Measurements from ENCODE around the gene RYR3. TPM values are rescaled to one million over a fixed set of nuclear protein-coding genes. Genes with fewer than 3 reads are reported as not detected.

Gene RYR3
- total RNA-seq, 1 donor = not detected

DNA sequence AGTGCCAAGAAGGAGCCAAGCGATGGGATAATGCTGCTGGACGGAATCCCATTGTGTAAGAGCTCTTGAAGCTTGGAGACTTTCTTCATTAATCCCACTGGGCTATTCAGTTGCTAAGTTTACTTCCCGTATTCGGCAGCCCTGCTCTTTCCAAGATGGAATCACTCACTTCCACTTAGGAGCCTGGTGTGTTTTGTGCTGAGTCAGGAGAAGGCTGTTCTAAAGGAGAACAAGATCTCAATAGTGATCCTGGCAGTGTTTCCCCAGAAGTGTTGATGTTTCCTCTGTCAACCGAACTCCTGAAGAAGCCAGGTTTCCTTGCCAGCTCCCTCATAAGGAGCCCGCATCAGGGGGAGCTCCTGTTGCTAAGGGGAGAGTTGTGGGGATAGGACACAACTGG lies 387.4 kb downstream of the RYR3 start:
- no peak for DNase-seq (ENCODE audit: low read depth)
- no peak overlapping the region for H3K4me3 ChIP-seq (ENCODE audit: low read depth, low read length)
- TF ChIP-seq, protein P1, sequence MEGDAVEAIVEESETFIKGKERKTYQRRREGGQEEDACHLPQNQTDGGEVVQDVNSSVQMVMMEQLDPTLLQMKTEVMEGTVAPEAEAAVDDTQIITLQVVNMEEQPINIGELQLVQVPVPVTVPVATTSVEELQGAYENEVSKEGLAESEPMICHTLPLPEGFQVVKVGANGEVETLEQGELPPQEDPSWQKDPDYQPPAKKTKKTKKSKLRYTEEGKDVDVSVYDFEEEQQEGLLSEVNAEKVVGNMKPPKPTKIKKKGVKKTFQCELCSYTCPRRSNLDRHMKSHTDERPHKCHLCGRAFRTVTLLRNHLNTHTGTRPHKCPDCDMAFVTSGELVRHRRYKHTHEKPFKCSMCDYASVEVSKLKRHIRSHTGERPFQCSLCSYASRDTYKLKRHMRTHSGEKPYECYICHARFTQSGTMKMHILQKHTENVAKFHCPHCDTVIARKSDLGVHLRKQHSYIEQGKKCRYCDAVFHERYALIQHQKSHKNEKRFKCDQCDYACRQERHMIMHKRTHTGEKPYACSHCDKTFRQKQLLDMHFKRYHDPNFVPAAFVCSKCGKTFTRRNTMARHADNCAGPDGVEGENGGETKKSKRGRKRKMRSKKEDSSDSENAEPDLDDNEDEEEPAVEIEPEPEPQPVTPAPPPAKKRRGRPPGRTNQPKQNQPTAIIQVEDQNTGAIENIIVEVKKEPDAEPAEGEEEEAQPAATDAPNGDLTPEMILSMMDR (IDR thresholded peaks at IDR 0.05; ENCODE audit: insufficient read depth, low read depth, low read length) = no peak

DNA sequence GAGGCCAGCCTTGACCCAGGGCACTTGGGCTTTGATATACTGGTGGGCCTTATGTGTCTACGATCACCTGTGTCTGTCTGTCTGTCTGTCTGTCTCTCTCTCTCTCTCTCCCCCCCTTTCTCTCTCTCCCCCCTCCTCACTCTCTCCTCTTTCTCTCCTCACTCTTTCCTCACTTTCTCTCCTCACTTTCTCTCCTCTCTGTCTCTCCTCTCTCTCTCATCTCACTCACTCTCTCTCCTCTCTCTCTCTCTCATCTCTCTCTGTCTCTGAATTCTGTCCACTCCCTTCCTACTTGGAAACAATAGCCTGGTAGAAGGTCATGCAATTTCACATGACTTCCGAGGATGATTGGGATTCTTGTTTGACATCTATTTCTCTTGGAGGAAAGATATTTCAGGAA lies 388.4 kb downstream of the RYR3 start:
- no peak for DNase-seq (ENCODE audit: low read depth)
- TF ChIP-seq, protein P1 (IDR thresholded peaks at IDR 0.05; ENCODE audit: insufficient read depth, low read depth, low read length) = no peak

DNA sequence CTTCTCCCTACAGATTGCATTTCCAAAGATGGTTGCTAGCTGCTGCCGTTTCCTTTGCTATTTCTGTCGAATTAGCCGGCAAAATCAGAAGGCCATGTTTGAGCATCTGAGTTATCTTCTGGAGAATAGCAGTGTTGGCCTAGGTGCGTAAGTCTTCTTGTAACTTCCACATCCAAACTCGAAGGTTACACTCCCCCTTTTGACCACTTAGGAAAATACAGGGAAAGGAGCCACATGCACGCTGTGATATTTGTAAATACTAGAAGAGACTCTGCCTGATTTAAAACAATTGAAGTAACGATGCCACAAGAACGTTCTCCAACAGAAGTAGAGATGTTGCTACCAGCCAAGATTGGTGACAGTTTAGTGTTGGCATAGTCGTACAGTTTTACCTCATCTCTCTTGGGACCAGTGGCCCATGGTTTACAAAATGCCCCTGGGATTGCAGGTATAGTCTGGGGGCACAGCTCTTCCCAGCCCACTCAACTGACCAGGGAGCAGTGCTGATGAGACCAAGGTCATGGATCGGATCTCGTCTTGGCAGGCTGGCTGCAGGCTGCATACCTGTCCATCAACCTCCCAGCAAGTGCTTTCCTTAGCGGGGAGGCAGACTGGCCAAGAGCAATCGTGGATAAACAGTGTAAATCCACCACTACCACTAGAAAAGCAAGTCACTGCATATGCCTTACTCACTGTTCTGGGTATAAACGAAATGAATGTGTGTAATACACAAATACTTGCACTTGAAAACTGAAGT lies 389.1 kb downstream of the RYR3 start:
- DNase-seq (ENCODE audit: low read depth) = peak; percentile 17
- TF ChIP-seq, protein P1 (IDR thresholded peaks at IDR 0.05; ENCODE audit: insufficient read depth, low read depth, low read length) = peak; percentile 34
- no peak overlapping the region for H3K4me3 ChIP-seq (ENCODE audit: low read depth, low read length)

More for the DNA sequence above, 388.4 kb downstream of the RYR3 start:
- H3K4me3 ChIP-seq (ENCODE audit: low read depth, low read length) = no peak overlapping the region

DNA sequence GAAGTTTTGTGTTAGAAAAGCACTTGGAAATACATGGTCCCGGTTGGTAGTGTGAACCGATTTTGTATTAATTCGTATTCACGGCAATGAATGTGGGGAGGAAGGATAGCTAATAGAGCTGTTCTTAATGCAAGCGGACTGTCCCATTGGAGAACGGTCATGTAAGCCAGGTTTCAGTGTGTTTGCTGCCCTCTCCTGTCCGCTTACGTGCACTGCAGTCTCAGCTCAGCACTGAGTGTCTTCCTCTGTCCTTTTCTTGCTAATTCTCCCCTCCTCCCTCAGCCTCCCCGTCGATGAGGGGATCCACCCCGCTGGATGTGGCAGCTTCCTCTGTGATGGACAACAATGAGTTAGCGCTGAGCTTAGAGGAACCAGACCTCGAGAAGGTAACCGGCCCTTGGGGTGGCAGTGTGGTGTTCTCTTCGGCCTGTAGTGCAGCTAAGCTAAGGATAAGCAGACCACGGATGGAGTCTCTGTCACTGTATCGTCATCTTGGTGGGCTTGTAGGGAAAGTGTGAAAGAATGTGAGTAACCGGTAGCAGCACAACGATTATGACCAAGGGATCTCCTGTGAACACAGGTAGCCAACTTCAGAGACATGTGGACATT lies 390.0 kb downstream of the RYR3 start:
- TF ChIP-seq, protein P1 (IDR thresholded peaks at IDR 0.05; ENCODE audit: insufficient read depth, low read depth, low read length) = peak; percentile 94
- H3K4me3 ChIP-seq (ENCODE audit: low read depth, low read length) = no peak overlapping the region
- DNase-seq (ENCODE audit: low read depth) = peak; percentile 74

DNA sequence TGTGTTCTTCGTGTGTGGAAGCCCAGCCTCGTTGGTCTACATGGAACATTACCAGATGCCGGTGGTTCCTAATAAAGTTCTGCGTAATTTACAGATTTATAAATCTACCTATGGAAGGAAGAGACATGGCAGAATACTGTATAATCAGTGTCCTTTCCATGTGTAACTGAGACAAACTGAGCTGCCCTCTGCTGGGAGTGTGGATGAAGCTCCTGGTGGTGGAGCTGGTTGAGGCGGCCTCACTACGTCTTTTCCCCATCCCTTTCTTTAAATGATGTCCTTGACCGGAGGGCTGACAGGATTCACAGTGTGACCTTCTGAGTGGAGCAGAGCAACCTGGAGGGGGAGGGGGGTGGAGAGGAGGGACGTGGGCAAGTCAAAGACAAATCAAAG lies 390.5 kb downstream of the RYR3 start:
- TF ChIP-seq, protein P1 (IDR thresholded peaks at IDR 0.05; ENCODE audit: insufficient read depth, low read depth, low read length) = no peak
- no peak overlapping the region for H3K4me3 ChIP-seq (ENCODE audit: low read depth, low read length)
- DNase-seq (ENCODE audit: low read depth) = no peak

DNA sequence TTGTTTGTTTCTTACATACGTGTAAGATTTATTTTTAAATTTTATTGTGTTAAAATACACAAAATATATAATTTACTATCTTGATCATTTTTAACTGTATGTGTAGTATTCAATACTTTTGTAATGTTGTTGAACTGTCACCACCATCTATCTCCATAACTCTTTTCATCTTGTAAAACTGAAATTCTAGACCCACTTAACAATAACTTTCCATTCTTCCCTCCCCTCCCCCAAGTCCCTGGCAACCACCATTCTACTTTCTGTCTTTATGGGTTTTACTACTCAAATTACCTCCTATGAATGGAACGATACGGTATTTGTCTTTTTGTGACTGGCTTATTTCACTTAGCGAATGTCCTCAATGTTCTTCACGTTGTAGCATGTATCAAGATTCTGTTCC lies 395.4 kb downstream of the RYR3 start:
- TF ChIP-seq, protein P1 (IDR thresholded peaks at IDR 0.05; ENCODE audit: insufficient read depth, low read depth, low read length) = no peak
- no peak for DNase-seq (ENCODE audit: low read depth)
- no peak overlapping the region for H3K4me3 ChIP-seq (ENCODE audit: low read depth, low read length)

All from fibroblast of villous mesenchyme (primary cell).